ENCODE results near the gene TMEM204. TPM values are rescaled to one million over a fixed set of nuclear protein-coding genes. Genes with fewer than 3 reads are reported as not detected.

The TMEM204 gene
- total RNA-seq, 4 donors from 2014 or later: 38.5 to 85.3 (median 66.0) TPM

GRCh38 chr16:1512774-1513173 lies 20.7 kb upstream of the TMEM204 start:
- H3K4me1 ChIP-seq: peaks cover 0 to 7% of the 10 kb centered on the region in 2 donors
- H3K27ac ChIP-seq: peak overlapping the region in 1 of 3 donors; percentile 53
- H3K27me3 ChIP-seq: no peaks in the 10 kb centered on the region
- peaks cover 7 to 14% of the 10 kb centered on the region in 2 donors for H3K36me3 ChIP-seq
- WGBS, 2 donors: 78 to 84% methylated on average over 15 of the region's 15 CpGs
- intact Hi-C loops (cut with DNase I): no loop called here
- no peak for DNase-seq
- TF ChIP-seq CTCF (IDR thresholded peaks at IDR 0.05) (no peak), POLR2A (IDR thresholded peaks at IDR 0.05) (no peak)
- H3K9me3 ChIP-seq: no peaks in the 10 kb centered on the region
- H3K4me3 ChIP-seq (replicated peaks in 1 of 3): no peak overlapping the region

- intact Hi-C loops (cut with DNase I): no loop called here
- Histone ChIP-seq H3K4me3 (replicated peaks in 1 of 3) (no peak overlapping the region), H3K27ac (no peak overlapping the region), H3K9me3 (no peaks in the 10 kb centered on the region), H3K27me3 (no peaks in the 10 kb centered on the region), H3K36me3 (peaks cover 12 to 23% of the 10 kb centered on the region in 2 donors), H3K4me1 (peaks cover 0 to 2% of the 10 kb centered on the region in 2 donors)
- WGBS, 2 donors: 99% methylated on average over 3 of the region's 3 CpGs
- TF ChIP-seq POLR2A (IDR thresholded peaks at IDR 0.05): no peak
- DNase-seq: no peak
Measured at GRCh38 chr16:1514507-1514906, 19.0 kb upstream of the TMEM204 start.

- peaks cover 26 to 38% of the 10 kb centered on the region in 2 donors for H3K36me3 ChIP-seq
- no peak overlapping the region for H3K27ac ChIP-seq
- DNase-seq: no peak
- no peaks in the 10 kb centered on the region for H3K9me3 ChIP-seq
- intact Hi-C loops (cut with DNase I): no loop called here
- no peaks in the 10 kb centered on the region for H3K27me3 ChIP-seq
- no peak for TF ChIP-seq CTCF (IDR thresholded peaks at IDR 0.05)
- no peak for TF ChIP-seq POLR2A (IDR thresholded peaks at IDR 0.05)
- H3K4me3 ChIP-seq (replicated peaks in 1 of 3): no peak overlapping the region
- H3K4me1 ChIP-seq: no peaks in the 10 kb centered on the region
- WGBS, 2 donors: 93 to 95% methylated on average over 7 to 11 of the region's 16 CpGs
Measured at GRCh38 chr16:1518626-1519135, 14.8 kb upstream of the TMEM204 start.

- Histone ChIP-seq H3K9me3 (no peaks in the 10 kb centered on the region), H3K27me3 (no peaks in the 10 kb centered on the region), H3K36me3 (peaks cover 30 to 44% of the 10 kb centered on the region in 2 donors), H3K4me3 (replicated peaks in 1 of 3) (no peak overlapping the region), H3K27ac (no peak overlapping the region), H3K4me1 (no peaks in the 10 kb centered on the region)
- DNase-seq: no peak
- no peak for TF ChIP-seq CTCF (IDR thresholded peaks at IDR 0.05)
- intact Hi-C loops (cut with DNase I): no loop called here
- 95 to 96% methylated on average over 8 to 13 of the region's 17 CpGs for WGBS, 2 donors
Measured at GRCh38 chr16:1519831-1520230, 13.6 kb upstream of the TMEM204 start.

- TF ChIP-seq POLR2A (IDR thresholded peaks at IDR 0.05) (no peak), CTCF (IDR thresholded peaks at IDR 0.05) (no peak)
- H3K36me3 ChIP-seq: peaks cover 34 to 46% of the 10 kb centered on the region in 2 donors
- no peaks in the 10 kb centered on the region for H3K4me1 ChIP-seq
- H3K27me3 ChIP-seq: no peaks in the 10 kb centered on the region
- H3K27ac ChIP-seq: no peak overlapping the region
- DNase-seq: no peak
- intact Hi-C loops (cut with DNase I): no loop called here
- no peaks in the 10 kb centered on the region for H3K9me3 ChIP-seq
- H3K4me3 ChIP-seq (replicated peaks in 1 of 3): no peak overlapping the region
- 96 to 97% methylated on average over 17 to 19 of the region's 19 CpGs for WGBS, 2 donors
Measured at GRCh38 chr16:1520461-1520860, 13.0 kb upstream of the TMEM204 start.

Measured in thyroid gland (tissue), 4 donors.